ENCODE measurements around the gene DCDC1.
"Not testable (repeated sequence)": the region's sequence is repeated elsewhere in the genome, so short reads cannot be mapped to it uniquely, and the experiment has no call there.

The DCDC1 gene

DNA sequence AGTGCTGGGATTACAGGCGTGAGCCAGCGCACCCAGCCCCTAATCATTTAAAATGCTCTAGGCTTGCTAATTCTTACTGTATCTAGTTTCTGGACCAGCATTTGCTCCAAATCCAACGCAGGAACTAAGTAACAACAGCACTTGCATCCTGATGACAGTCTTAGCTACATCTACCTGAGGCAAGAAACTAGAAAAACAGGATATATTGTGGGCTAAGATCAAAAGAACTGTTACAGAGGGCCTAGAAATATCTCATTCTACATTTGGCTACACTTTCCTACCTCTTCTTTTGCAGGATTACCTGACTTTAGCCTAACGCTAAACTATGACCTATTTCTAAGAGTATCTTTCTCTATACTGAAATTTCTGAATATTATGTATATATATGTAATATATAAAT lies 7.8 kb downstream of the DCDC1 start:
- Histone ChIP-seq H3K9me3 (no peaks in the 10 kb centered on the region), H3K36me3 (replicated peaks) (no peaks in the 10 kb centered on the region), H3K4me3 (no peak overlapping the region), H3K4me1 (no peaks in the 10 kb centered on the region), H3K27me3 (ENCODE audit: low read depth) (peaks cover 11% of the 10 kb centered on the region; the same call in 1 of the 2 replicates)
- in situ Hi-C loops (cut with MboI; ENCODE audit: low sequenced_read_pairs) = no loop called here
- DNase-seq (ENCODE audit: low spot score in 2 of 2) = no peak

DNA sequence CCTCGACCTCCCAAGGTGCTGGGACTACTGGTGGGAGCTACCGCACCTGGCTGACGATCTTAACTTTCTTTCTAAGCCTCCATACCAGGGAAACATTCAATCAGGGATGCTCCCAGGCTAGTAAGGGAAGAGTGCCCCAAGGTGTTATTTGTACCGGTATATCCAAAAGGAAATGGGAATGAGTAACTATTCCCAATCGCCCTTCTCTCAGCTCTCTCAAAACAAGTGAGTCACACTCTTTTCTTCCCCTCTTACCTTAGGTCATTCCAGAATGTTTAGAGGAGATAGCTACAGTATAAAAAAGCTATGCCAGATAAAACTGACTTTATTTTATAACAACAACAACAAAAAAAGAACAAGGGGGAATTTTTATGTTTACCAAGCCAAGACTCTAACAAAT lies 13.7 kb downstream of the DCDC1 start:
- Histone ChIP-seq H3K4me1 (no peaks in the 10 kb centered on the region; the same call in 1 of the 2 replicates), H3K4me3 (no peak overlapping the region), H3K36me3 (replicated peaks) (no peaks in the 10 kb centered on the region), H3K9me3 (no peaks in the 10 kb centered on the region), H3K27me3 (ENCODE audit: low read depth) (peaks cover 6% of the 10 kb centered on the region; the same call in 1 of the 2 replicates)
- no peak for DNase-seq (ENCODE audit: low spot score in 2 of 2)
- in situ Hi-C loops (cut with MboI; ENCODE audit: low sequenced_read_pairs) = no loop called here

DNA sequence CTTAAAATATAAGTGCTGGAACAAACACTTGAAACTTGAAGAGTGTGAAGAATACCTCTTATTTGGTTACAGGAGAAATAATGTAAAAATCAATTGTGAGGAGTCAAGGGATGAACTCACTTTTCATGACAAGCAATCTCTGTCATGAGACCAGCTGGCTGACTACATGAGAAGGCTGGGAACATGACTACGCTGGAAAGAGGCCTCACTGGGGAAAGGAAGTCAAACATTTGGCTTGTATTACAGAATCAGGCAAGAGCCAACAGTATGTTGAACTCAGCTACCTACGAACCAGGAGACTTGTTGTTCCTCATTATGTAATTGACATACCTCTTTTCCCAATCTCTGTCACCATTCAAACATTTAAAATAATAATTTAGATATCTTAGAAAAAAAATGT lies 14.4 kb downstream of the DCDC1 start:
- no peak overlapping the region for H3K4me3 ChIP-seq
- in situ Hi-C loops (cut with MboI; ENCODE audit: low sequenced_read_pairs) = no loop called here
- H3K4me1 ChIP-seq = no peaks in the 10 kb centered on the region; the same call in 1 of the 2 replicates
- no peak for DNase-seq (ENCODE audit: low spot score in 2 of 2)
- peaks cover 6% of the 10 kb centered on the region; the same call in 1 of the 2 replicates for H3K27me3 ChIP-seq (ENCODE audit: low read depth)
- no peaks in the 10 kb centered on the region for H3K9me3 ChIP-seq
- no peaks in the 10 kb centered on the region for H3K36me3 ChIP-seq (replicated peaks)

DNA sequence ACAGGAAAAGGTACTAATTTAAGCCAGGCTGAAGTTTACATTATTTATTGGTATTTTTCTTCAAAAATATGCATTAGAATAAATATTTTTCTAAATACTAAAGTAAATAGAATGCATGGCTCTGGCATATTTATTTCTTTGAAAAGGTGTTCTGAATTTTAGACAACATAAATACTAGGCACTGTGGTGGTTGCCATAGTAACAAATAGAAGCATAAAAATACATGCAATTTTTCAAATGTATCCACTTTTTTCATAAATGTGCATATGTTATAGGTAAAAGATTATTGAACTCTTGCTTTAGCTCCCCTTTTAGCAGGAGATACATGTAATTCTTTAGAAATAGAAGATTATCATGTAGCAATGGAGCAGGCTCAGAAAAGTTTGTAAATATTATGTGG lies 18.4 kb downstream of the DCDC1 start:
- DNase-seq (ENCODE audit: low spot score in 2 of 2) = no peak
- Histone ChIP-seq H3K9me3 (no peaks in the 10 kb centered on the region), H3K4me3 (no peak overlapping the region), H3K27me3 (ENCODE audit: low read depth) (peaks cover 6% of the 10 kb centered on the region; the same call in 1 of the 2 replicates), H3K4me1 (no peaks in the 10 kb centered on the region; the same call in 1 of the 2 replicates), H3K36me3 (replicated peaks) (no peaks in the 10 kb centered on the region)
- in situ Hi-C loops (cut with MboI; ENCODE audit: low sequenced_read_pairs) = no loop called here

DNA sequence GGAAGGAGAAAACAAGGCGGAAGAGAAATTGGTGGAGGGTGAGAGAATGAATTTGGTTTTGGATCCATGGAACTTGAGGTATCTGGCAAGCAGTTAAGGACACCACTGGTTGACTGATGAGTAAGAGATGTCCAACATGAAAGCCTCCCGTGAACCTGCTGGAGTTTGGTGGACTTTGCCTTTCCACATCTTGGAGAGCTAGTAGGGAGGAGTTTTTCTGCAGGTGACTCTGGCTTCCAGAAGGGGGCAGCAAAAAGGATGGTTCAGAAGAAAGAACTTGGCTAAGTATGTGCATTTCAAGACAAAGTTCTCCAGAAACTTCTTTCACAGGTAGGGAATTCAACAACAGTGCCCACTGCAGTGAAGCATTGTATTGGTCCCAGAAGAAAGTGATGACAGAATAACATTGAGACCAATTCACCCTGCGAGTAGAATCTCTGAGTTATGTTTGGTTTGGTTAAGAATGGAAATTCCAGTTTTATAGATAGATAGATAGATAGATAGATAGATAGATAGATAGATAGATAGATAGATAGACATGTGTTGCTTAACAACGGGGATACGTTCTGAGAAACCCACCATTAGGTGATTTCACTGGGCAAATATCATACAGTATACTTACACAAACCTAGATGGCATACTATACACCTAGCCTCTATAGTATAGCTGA lies 28.5 kb downstream of the DCDC1 start:
- peak; percentile 21 to 39 for DNase-seq (ENCODE audit: low spot score in 2 of 2)
- in situ Hi-C loops (cut with MboI; ENCODE audit: low sequenced_read_pairs) = no loop called here
- Histone ChIP-seq H3K4me3 (no peak overlapping the region), H3K27me3 (ENCODE audit: low read depth) (peaks cover 6% of the 10 kb centered on the region), H3K4me1 (no peaks in the 10 kb centered on the region), H3K36me3 (replicated peaks) (no peaks in the 10 kb centered on the region), H3K9me3 (no peaks in the 10 kb centered on the region)

DNA sequence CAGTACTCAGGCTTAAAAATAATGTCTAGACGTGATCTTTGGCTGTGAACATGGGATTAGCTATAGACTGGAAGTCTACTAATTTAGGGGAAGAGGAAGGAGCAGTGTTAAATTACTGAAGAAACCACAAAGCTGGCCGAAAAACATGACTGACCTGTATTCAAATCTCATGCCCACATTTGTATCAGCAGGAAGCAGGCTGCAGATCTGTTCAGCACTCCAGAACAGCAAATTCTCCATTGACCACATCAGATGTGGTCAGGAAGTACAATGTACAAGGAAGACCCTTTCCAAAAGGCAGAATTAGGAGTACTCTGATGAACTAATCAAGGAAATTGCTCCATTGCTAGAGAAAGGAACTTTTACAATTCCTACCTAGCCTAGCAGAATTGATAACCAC lies 31.7 kb downstream of the DCDC1 start:
- peaks cover 6% of the 10 kb centered on the region; the same call in 1 of the 2 replicates for H3K27me3 ChIP-seq (ENCODE audit: low read depth)
- no peaks in the 10 kb centered on the region for H3K4me1 ChIP-seq

DNA sequence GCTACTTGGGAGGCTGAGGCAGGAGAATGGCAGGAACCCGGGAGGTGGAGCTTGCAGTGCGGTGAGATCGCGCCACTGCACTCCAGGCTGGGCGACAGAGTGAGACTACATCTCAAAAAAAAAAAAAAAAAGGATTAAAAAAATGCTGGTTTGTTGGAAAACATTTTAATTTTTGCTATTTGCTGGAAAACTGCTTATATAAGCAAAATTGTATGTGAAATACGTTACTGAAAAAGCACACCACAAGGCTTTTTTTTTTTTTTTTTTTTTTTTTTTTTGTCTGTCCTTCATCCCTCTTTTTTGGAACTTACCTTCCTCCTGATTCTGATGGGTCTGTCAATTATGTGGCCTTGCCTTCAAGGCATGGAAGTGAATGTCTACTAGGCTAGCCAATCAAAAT lies 40.8 kb downstream of the DCDC1 start:
- Histone ChIP-seq H3K9me3 (no peaks in the 10 kb centered on the region), H3K4me3 (no peak overlapping the region), H3K4me1 (no peaks in the 10 kb centered on the region), H3K27me3 (ENCODE audit: low read depth) (no peaks in the 10 kb centered on the region), H3K36me3 (replicated peaks) (no peaks in the 10 kb centered on the region)
- no peak for DNase-seq (ENCODE audit: low spot score in 2 of 2)
- in situ Hi-C loops (cut with MboI; ENCODE audit: low sequenced_read_pairs) = no loop called here

More for the DNA sequence above, 31.7 kb downstream of the DCDC1 start:
- H3K9me3 ChIP-seq = no peaks in the 10 kb centered on the region
- no peaks in the 10 kb centered on the region for H3K36me3 ChIP-seq (replicated peaks)
- in situ Hi-C loops (cut with MboI; ENCODE audit: low sequenced_read_pairs) = no loop called here
- DNase-seq (ENCODE audit: low spot score in 2 of 2) = no peak
- no peak overlapping the region for H3K4me3 ChIP-seq

DNA sequence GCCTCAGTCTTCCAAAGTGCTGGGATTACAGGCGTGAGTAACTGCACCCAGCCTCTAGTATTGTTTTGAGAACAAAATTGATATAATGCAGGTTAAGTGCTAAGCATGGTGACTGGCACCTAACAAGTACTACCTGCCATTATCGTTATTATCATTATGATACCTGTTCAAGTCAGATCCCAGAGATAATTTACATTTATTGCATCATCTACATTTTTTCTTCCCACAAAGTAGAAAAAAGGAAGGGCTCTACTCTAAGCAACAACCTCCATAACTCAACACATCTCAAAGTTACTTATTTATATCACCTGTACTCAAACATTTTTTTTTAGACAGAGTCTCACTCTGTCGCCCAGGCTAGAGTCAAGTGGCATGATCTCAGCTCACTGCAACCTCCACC lies 42.1 kb downstream of the DCDC1 start:
- Histone ChIP-seq H3K9me3 (no peaks in the 10 kb centered on the region), H3K36me3 (replicated peaks) (no peaks in the 10 kb centered on the region), H3K4me1 (no peaks in the 10 kb centered on the region), H3K27me3 (ENCODE audit: low read depth) (no peaks in the 10 kb centered on the region), H3K4me3 (no peak overlapping the region)
- no peak for DNase-seq (ENCODE audit: low spot score in 2 of 2)
- in situ Hi-C loops (cut with MboI; ENCODE audit: low sequenced_read_pairs) = no loop called here

DNA sequence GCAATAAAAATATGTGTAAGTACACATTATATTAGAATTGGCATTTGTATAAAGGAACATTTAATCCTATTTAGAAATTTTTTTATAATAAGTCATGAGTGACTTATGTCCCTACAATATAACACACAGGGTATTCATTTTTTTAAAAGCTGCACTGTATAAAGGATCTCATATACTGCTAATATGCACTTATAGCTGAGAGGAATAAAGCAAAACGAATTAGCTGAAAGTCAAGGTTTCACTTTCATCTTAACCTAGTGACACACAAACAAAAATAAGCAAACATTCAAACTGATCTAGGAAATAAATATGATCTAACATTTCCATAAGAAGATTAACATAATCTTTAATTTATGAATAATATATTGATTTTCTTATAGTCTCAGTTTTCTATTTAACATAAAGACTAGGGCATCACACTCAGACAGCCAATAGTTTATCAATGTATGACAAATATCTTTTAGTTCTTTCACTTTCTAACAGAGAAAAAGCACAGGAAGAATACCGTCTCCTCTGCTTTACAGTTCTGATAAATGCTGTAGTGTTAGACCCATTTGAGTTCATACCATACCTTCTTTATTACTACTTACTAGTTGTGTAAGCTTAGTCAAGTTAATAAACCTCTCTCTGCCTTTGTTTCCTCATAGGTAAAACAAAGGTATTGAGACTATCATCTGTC lies 42.9 kb downstream of the DCDC1 start:
- no peak for DNase-seq (ENCODE audit: low spot score in 2 of 2)
- H3K4me3 ChIP-seq = no peak overlapping the region
- H3K27me3 ChIP-seq (ENCODE audit: low read depth) = no peaks in the 10 kb centered on the region
- in situ Hi-C loops (cut with MboI; ENCODE audit: low sequenced_read_pairs) = no loop called here
- no peaks in the 10 kb centered on the region for H3K9me3 ChIP-seq
- no peaks in the 10 kb centered on the region for H3K4me1 ChIP-seq
- no peaks in the 10 kb centered on the region for H3K36me3 ChIP-seq (replicated peaks)

DNA sequence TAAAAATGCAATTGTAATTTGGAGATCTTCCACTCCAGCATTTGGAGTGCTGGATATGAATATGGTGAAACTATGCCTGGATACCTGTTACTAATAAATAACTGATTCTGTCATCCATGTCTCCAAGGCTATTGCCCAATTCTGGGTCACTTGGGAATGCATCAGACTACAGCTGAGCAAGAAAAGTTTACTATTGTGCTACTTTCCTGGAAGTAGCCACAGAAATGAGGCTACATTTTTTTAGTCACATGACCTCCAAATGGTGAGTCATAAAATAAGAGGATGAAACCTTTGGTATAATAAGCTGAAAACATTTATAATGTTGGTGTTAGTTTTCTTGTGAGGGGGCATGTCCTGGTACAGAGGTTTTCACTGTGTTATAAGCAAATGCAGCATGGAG lies 44.4 kb downstream of the DCDC1 start:
- in situ Hi-C loops (cut with MboI; ENCODE audit: low sequenced_read_pairs) = no loop called here

DNA sequence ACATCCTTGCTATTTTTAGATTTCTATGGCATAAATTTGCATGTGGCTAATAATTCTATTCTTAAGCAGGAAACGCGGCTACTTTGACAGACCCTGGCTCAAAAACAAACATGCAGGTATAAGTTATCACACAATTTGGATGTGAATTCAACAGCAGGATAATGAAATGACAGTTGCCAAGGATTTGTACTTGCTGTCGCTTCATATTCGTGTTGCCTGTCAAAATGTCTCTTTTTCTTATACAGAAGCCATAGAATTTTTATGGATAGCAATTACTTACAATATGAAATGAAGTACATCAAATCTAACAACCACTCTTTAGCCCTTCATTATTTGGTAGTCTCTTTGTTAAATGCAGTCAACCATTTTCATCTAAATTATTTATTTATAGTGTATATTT lies 46.4 kb downstream of the DCDC1 start:
- Histone ChIP-seq H3K9me3 (no peaks in the 10 kb centered on the region), H3K4me1 (no peaks in the 10 kb centered on the region), H3K4me3 (no peak overlapping the region), H3K27me3 (ENCODE audit: low read depth) (no peaks in the 10 kb centered on the region), H3K36me3 (replicated peaks) (no peaks in the 10 kb centered on the region)
- no peak for DNase-seq (ENCODE audit: low spot score in 2 of 2)
- in situ Hi-C loops (cut with MboI; ENCODE audit: low sequenced_read_pairs) = no loop called here

More for the DNA sequence above, 44.4 kb downstream of the DCDC1 start:
- no peaks in the 10 kb centered on the region for H3K27me3 ChIP-seq (ENCODE audit: low read depth)
- H3K4me3 ChIP-seq = no peak overlapping the region
- no peak for DNase-seq (ENCODE audit: low spot score in 2 of 2)
- H3K9me3 ChIP-seq = no peaks in the 10 kb centered on the region
- H3K4me1 ChIP-seq = no peaks in the 10 kb centered on the region
- H3K36me3 ChIP-seq (replicated peaks) = no peaks in the 10 kb centered on the region

DNA sequence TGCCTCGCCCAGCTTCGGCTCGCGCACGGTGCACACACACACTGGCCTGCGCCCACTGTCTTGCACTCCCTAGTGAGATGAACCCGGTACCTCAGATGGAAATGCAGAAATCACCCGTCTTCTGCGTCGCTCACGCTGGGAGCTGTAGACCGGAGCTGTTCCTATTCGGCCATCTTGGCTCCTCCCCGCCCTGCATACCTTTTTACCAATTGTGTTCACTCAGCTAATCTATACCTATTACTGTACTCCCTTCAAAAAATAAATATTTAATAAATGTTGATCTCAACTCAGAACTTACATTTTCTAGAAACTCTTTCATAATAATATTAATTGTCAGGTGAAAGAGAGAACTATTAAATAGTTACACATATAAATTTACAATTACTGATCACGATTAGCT lies 48.0 kb downstream of the DCDC1 start:
- H3K4me1 ChIP-seq; H3K9me3 ChIP-seq; DNase-seq (ENCODE audit: low spot score in 2 of 2); H3K36me3 ChIP-seq (replicated peaks); H3K4me3 ChIP-seq; H3K27me3 ChIP-seq (ENCODE audit: low read depth); in situ Hi-C loops (cut with MboI; ENCODE audit: low sequenced_read_pairs): not testable (repeated sequence)

DNA sequence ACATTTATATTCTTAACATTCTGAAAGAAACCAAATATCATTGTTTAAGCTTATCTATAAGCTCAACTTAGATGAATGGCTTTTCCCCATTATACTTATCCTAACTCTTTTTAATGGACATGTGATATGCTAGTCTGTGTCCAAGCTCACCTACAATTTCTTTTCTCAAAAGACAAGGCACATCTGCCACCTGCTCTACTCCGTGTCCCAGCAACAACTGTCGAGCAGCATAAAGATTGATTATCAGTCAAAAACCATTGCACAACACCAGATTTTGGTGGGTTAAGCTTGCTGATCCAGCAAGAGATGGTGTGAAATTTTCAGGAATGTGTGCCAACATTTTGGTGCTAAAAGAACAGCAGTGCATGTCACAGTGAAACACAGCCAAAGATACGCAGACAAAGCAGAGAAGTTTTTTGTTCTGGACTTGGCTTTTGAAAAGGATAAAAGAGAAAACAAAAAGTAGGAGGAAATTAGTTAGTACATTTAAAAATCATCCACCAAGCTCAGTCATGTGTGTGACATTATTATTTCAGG lies 65.8 kb downstream of the DCDC1 start:
- H3K4me3 ChIP-seq = no peak overlapping the region
- DNase-seq (ENCODE audit: low spot score in 2 of 2) = no peak
- no peaks in the 10 kb centered on the region for H3K36me3 ChIP-seq (replicated peaks)
- H3K9me3 ChIP-seq = no peaks in the 10 kb centered on the region
- in situ Hi-C loops (cut with MboI; ENCODE audit: low sequenced_read_pairs) = no loop called here
- no peaks in the 10 kb centered on the region for H3K4me1 ChIP-seq
- H3K27me3 ChIP-seq (ENCODE audit: low read depth) = peaks cover 17% of the 10 kb centered on the region
